Measurements from ENCODE around the gene SFT2D1.

GRCh38 chr6:166284640-166285039 is 57.7 kb downstream of the SFT2D1 start:
- TF ChIP-seq EZH2 (IDR thresholded peaks at IDR 0.05) (no peak), ZFX (IDR thresholded peaks at IDR 0.05) (no peak), CTCF (IDR thresholded peaks at IDR 0.05 in 2 of 3, conservative IDR thresholded peaks at IDR 0.05 in 1 of 3; ENCODE audit: borderline replicate concordance in 1 of 3, insufficient read depth in 1 of 3, low read depth in 2 of 3, low read length in 2 of 3) (no peak), ZBTB33 (IDR thresholded peaks at IDR 0.05; ENCODE audit: extremely low read depth, insufficient replicate concordance, low read length) (no peak), MAX (IDR thresholded peaks at IDR 0.05) (no peak), POLR2AphosphoS5 (IDR thresholded peaks at IDR 0.05; ENCODE audit: low read depth, low read length) (no peak), ATF3 (IDR thresholded peaks at IDR 0.05) (no peak), POLR2A (IDR thresholded peaks at IDR 0.05; ENCODE audit: borderline replicate concordance, extremely low read depth, insufficient read depth, insufficient read length) (no peak), CEBPB (IDR thresholded peaks at IDR 0.05; ENCODE audit: low read depth) (no peak), SIN3A (IDR thresholded peaks at IDR 0.05; ENCODE audit: low read depth) (no peak), EGR1 (IDR thresholded peaks at IDR 0.05; ENCODE audit: low read depth) (no peak)

Measured in HCT116 (cell line).